Stimulated activated naive CD4-positive, alpha-beta T cell treated with Interleukin-2 at 50 U/mL for 16 hours (primary cell): ENCODE data around the gene ZNF316.

Experiments
- DNase-seq: peaks from one replicate; lab custom pipeline; 2025; lab: John Stamatoyannopoulos, UW

ZNF316 gene

DNA sequence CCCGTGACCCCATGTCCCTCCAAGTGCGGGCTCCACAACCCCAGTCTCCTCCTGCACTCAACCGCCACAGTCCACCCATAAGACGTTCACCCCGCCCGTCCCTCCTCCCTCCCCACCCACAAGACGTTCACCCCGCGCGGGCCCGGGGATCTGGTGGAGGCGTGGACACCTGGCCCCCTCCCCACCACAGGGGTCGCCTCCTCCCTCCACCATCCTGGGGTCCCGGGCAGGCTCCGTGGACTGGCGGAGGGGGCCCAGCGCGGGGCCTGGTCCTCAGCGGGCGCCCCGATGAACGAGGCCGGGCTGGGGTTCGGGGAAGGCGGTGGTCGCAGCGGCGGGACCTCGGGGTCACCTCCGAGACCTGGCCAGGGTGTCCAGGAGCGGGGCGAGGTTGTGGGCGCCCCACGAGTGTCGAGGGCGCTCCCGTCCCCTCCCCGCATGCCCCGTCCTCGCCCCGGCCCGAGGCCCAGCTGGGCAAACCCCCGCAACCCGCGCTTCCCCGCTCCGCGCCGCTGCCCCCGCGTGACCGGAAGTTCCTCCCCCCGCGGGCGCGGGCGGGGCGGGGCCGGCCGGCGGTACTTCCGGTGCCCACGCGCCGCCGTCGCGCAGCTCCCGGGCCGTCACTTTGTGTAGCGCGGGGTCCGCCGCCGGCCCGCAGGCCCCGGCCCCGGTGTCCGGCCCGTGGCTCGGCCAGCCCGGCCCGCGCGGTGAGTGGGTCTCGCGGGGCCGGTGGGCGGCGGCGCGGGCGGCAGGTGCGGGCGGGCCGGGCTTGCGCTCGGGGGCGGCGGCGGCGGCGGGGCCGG is at the start of gene ZNF316:
ZNF316 (plus strand) TSS at position 578 of the 803 bp plus-strand sequence. CDS start 5,092 bp downstream, outside the sequence.
- peak; percentile 39 for DNase-seq

DNA sequence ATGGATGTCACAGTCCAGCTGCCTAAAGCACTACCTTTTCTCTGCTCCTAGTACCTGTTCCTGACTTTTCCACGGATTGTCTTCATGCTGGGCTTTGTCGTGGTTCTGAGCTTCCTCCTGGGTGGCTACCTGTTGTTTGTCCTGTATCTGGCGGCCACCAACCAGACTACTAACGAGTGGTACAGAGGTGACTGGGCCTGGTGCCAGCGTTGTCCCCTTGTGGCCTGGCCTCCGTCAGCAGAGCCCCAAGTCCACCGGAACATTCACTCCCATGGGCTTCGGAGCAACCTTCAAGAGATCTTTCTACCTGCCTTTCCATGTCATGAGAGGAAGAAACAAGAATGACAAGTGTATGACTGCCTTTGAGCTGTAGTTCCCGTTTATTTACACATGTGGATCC is 48.6 kb upstream of the ZNF316 start:
- DNase-seq: no peak

DNA sequence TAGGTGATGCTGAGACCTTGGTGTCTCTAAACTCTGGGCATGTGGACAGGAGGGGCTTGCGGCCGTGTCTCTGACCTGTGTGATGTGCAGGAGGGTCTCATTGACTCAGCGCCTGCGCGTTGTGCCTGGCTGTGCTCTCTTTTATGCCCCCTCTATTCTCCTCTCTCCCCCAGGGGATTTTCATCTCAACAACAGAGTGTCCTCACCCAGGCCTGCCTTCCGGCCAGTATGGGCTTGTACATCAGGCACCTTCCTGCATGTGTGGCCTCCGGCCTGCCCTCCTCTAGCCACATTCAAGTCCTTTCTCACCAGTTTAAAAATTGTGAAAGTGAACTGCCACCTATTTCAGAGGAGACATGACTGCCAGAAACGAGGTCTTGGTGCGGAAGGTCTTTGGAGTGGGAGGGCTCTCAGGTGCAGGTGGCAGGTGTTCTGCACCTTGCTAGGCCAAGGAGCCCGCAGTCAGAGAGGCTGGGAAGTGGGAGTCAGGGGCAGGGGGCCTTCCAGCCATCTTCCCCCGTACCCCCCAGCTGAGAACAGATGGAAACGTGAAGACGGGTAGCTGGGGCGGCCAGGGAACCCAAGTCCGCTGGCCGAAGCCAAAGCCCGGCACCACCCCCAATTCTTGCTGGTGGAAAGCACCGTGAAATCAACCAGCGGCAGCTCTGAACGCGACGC is 47.8 kb upstream of the ZNF316 start:
- no peak for DNase-seq

DNA sequence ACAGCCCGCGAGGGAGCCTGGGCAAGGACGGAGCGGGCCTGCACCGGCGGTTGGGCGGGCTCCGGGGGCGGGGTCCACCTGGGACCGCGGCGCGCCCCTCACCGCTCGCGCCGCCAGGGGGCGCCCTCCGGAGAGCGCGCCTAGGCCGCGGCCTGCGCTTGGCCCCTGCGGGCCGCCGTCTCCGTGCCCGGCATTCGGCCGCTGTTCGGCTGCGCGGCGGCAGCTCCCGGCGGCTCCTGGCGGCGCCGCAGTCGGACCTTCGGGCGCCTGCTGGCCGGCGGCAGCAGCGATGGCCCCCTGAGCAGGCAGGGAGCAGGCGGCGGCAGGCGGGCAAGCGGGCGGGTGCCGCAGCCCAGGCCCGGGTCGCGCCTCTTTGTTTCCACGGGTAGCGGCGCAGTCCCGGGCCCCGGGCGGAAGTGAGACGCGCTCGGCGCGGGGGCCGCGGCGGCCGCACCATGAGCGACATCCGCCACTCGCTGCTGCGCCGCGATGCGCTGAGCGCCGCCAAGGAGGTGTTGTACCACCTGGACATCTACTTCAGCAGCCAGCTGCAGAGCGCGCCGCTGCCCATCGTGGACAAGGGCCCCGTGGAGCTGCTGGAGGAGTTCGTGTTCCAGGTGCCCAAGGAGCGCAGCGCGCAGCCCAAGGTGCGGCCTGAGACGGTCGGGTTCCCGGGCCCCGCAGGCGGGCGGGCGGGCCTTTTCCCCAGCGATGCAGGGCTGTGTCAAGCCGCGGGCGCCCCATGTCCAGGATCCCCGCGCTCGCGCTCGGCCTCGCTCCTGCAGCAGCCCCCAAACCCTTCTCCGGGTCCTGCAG is 47.1 kb upstream of the ZNF316 start, which contains the start of gene INTS15:
INTS15 (plus strand) TSS at position 193 of the 816 bp plus-strand sequence; CDS start at position 456, 263 bp downstream.
- peak; percentile 76 for DNase-seq

DNA sequence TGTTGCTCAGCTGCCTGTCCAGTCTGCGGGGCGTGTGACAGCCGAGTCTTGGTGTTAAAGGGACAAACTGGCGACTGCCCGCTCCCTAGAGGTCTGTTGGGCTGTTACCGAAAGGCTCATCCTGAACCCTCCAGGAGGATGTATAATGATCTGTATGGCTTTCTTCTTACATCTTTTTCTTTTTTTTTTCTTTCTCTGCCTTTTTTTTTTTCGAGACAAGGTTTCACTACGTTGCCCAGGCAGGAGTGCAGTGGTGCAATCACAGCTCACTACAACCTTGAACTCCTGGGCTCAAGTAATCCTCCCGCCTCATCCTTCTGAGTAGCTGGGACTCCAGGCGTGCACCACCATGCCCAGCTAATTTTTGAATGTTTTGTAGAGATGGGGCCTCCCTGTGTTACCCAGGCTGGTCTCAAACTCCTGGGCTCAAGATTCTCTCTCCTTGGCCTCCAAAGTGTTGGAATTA is 46.4 kb upstream of the ZNF316 start:
- no peak for DNase-seq

DNA sequence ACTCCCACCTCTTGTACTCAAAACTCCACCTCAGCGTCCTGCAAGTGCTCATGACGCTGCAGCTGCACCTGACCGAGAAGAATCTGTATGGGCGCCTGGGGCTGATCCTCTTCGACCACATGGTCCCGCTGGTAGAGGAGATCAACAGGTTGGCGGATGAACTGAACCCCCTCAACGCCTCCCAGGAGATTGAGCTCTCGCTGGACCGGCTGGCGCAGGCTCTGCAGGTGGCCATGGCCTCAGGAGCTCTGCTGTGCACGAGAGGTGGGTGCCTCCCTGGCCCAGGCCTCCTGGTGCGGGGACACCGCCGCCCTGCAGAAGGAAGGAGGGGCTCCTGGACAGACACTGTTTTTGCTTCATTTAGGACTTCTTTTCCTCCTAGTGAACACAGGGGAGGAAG is 37.0 kb upstream of the ZNF316 start:
- no peak for DNase-seq

DNA sequence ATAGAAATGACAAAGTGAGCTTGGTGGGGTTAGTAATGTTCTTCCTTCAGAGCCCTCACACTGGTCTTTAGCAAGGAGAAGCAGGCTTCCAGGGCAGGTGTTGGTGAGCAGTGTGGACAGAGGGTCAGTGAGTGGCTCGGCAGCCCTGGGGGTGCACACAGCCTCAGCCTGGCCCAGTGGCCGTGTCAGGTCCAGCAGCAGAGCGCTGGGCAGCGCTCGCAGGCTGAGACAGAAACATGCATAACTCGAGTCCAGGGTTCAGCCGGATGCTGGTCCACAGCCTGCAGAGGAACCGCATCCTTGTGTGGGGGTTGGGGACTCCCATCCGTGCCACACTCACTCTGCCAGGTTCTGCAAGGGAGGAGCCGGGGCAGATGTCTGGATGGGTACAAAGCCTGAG is 32.7 kb upstream of the ZNF316 start:
- no peak for DNase-seq

DNA sequence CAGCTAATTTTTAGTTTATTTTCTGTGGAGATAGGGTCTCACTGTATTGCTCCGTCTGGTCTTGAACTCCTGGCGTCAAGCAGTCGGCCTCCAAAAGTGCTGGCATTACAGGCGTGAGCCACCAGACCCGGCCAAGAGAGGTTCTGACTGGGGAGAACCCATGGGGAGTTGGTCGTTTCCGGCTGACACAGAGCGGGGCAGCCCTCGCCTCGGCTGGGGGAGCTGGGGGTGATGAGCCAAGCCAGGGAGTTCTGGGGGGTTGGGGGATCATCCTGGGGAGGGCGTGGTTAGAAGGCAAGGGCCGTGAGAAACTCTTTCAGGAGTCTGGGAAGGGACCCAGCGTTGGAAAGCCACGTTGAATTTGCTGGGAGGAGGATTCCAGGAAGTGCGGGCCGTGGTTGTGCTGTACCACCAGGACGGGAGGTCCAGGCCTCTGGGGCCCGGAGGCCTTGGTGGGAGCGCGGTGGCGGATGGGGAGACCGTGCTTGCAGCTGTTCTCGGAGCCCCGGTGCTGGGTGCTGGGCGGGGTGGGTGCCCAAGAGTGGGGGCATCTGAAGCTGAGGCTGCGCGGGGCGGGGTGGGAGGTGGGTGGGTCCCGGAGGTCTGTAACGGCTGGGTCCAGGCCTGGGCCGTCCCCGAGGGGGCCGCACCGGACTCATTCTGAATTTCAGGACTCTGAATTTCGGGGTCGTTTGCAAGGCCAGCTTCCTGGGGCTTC is 30.1 kb upstream of the ZNF316 start:
- no peak for DNase-seq

DNA sequence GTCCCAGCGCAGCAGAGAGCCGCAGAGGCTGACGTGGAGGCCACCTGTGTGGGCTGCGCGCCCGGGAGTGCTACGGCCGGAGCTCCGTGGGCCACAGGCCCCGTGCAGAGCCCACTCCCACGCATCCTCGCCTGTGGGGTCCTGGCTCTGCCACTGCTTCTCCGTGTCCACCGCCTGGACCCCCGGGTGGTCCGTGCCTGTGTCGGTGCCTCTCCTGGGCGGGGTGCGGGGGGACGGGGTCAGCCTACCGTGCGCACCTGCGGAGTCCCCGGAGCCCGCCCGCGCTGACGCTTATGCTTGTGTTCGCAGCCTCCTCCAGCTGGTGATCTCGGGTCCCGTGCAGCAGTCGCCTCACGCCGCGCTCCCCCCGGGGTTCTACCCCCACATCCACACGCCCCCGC is 29.5 kb upstream of the ZNF316 start:
- no peak for DNase-seq

DNA sequence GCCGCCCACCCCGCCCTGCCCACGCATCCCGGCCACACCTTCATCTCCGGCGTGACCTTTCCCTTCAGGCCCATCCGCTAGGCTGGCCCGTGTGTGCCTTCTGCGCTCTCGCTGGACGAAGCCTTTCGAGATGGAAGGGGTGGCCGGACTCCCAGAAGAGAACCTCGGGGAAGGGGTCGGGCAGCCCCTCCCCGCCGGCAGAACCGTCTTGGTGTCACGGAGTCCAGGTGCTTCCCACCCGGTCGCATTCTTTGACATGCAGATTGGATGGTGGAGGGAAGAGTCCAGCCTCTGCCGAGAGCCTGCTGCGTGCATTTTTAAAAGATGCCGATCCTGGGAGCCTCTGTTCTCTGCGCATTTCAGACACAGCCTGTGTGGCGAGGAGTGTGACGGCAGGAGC is 29.0 kb upstream of the ZNF316 start:
- no peak for DNase-seq

DNA sequence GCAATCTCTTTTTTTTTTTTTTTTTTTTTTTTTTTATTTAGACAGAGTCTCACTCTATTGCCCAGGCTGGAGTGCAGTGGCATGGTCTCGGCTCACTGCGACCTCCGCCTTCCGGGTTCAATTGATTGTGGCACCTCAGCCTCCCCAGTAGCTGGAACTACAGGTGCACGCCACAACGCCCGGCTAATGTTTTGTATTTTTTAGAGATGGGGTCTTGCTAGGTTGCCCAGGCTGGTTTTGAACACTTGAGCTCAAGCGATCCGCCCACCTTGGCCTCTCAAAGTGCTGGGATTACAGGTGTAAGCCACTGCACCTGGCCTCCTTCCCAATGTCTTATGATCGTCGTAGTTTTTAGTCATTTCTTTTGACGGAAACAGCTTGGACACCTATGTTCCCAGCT is 28.3 kb upstream of the ZNF316 start:
- no peak for DNase-seq

DNA sequence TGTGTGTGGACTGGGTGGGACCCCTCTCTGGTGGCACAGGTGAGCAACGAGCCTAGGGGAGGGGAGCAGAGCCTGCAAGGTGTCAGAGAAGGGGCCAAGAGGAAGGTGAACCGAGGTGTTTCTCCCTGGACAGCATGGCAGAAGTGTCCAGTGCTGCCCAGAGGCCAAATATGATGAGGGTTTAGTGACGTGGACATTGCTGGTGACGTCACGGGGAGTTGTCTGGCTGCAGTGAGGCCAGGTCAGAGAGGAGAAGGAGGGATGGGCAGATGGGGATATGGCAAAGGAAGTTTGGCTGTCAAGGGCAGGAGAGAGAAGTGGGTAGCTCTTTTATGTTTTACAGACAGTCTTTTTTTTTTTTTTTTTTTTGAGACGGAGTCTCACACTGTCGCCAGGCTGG is 24.3 kb upstream of the ZNF316 start:
- no peak for DNase-seq

DNA sequence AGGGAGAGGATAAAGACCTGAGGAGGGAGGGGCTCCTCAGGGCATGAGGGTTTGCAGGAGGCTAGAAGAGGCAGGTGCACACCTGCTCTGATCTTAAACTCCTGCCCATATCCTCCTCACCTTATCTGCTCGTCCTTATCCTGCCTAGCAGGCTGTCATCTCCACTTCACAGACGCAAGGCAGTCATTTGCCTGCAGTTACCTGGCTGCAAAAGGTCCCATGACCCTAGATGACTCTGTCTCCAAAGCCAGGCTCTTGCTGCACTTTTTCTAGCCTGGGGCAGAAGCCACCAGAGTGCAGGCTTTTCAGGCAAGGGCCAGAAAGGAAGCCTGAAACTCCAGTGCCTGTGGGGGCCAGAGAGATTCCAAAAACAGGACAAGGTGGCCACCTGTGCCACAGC is 23.4 kb upstream of the ZNF316 start:
- DNase-seq: no peak

DNA sequence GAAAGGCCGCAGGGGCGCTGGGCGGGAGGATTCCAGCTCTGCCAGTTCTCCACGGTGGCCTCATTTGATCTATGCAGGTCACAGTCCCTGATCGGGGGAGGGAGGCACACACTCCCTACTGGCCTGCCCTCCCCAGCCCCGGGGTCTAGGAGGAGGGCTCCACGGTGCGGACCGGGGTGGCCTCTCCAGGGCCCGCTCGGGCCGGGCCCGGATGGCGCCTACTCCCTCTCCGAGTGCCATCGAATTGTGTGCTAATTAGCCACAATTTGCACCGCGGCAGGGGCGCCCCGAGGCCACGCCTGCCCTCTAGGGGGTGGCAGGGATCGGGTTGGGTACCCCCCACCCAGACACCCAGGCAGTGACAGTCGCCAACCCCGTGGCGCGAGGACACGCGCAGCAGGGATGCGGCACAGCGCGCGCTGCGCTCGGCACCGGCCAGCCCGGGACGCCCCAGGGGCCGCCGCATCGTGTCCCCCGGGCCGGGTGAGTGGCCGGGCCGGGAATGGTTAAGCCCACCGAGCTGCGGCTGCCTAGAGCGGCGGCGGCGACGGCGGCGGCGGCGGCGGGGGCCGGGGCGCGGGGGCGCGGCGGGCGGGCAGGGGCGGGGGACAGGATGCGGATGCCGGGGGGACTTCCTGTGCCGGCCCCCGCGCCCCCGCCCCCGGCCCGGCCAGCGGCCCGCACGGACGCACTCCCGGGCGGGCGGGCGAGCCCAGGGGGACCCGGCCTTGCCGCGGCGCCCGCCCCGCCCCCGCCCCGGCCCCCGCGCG is 22.0 kb upstream of the ZNF316 start, which contains the start of gene ZNF853:
ZNF853 (plus strand) TSS at position 658 of the 770 bp plus-strand sequence. CDS start 565 bp downstream, outside the sequence.
- DNase-seq: no peak

DNA sequence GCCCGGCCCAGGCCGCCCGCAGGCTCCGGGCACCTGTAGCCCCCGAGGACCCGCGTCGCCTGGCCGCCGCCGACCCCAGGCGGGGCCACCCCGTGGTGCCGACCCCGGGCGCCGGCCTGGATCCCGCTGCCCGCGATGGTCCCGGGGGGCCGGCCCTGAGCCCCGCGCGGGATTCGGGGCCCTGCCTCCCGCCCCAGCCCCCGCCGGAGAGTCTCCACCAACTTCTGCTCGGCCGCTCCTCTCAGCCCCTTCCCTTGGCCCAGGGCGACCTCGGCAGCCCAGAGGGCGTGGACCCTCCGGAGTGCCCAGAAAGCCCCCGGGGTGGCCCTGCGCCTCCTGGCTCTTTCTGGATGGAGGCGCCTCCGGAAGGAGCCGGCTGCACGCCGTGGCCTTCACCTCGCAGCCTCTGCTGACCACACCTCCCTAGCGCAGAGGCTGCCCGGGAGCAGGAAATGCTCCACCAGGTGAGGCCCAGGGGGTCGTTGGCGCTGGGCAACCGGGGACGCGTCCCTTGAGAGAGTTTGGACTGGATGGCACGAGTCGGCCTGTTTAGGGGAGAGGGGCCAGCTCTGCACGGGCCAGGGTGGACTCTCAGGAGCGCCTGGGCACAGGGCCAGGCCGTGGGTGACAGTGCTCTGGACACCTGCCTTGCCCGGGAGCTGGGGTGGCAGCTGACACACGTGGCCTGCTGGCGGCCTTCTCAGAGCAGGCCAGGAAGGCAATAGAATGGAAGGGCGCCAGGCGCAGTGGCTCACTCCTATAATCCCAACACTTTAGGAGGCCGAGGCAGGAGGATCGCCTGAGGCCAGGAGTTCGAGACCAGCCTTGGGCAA is 21.2 kb upstream of the ZNF316 start:
- DNase-seq: no peak

DNA sequence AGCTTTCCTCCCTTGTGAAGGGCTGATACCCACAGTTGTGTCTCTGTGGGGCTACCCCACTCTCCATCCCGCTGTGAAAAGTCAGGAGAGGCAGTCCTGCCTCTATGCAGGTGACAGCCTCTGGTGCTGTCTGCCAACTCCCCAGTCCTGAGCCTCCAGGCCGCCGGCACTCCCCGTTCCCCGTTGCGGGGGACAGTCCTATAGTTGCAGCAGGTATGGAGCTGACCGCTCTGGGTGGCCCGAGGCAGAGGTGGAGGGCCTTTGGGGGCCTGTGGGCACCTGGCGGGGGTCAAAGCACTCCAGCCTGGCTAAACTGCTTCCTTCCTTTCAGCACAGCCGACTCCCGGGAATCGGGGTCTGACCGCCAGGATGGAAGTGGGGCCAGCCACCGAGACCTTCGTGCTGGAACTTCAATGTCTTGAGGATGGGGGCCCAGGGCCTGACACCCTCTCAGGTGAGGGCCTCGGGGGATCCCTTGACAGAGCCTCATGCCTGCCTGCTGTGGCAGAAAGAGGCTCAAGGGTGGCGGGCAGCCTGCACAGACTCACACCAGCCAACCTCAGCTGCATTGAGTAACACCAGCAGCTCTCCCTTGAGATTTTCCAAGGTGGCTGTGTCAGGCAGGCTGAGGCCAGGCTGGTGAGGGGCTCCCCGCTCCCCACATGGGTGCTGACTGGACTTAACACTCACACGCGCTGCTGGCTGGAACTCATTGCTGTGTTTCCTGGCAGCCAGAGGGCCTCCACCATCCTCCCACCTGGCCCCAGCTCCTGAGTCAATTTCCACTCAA is 20.1 kb upstream of the ZNF316 start:
- DNase-seq: no peak

DNA sequence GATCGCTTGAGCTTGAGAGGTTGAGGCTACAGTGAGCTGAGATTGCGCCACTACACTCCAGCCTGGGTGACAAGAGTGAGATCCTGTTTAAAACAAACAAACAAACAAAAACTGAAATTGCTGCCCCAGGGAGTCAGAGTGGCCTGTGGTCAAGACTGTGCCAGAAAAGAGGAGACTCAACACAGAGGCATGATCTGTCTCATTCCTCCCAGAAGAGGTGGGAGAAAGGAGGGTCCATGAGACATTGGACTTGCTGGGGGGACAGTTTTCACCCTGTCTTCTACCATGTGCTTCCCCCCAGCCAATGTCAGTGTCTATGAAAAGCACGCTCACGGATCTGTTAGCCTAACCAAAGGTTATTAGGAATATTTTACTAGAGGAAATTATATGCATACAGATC is 18.5 kb upstream of the ZNF316 start:
- no peak for DNase-seq

DNA sequence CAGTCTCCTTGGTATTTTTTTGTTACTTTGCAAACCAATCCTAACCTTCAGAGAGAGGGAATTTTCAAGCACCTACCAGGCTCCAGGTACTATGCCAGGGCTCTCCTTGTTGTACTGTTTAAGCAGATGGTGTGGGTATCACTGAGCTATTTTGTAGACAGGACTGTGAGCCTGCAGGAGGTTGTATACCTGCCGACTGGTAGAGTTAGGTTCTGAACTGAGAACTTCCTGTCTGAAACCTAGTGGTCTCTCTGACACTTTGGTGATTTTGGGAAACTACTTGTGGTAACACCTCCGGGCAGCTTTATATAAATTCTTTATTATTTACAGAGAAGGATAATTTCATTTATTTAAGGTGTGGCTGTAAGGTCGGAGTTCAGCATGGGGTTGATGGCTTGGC is 17.2 kb upstream of the ZNF316 start:
- no peak for DNase-seq
